ENCODE measurements around the gene ATP5MC3. TPM values are rescaled to one million over a fixed set of nuclear protein-coding genes. Genes with fewer than 3 reads are reported as not detected.

Gene ATP5MC3
- total RNA-seq, 2 donors from 2014 or later, result 261 to 296 TPM

DNA sequence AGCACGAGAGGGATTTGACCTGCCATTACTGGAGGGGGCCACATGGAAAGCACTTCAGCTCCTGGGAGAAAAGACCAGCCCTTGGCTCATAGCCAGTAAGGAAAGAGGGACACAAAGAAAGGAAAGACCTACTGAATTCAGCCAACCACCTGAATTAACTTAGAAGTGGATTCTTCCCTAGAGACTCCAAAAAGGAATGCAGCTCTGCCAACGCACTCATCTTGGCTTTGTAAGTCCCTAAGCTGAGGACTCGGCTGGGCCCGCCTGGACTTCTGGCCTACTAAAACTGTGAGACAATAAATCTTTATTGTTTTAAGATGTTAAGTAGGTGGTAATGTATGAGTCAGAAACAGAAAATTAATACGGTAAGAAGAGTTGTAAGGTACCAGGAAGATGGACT, 25.0 kb downstream of the ATP5MC3 start:
- no peak for DNase-seq
- no peaks in the 10 kb centered on the region for H3K27me3 Mint-ChIP-seq (ENCODE audit: insufficient read depth)
- Histone ChIP-seq H3K27me3 (ENCODE audit: control insufficient read depth, insufficient read depth, low read length, poor library complexity, severe bottlenecking) (no peaks in the 10 kb centered on the region), H3K4me1 (ENCODE audit: control insufficient read depth, insufficient read depth, low read length) (peaks cover 3% of the 10 kb centered on the region), H3K9ac (ENCODE audit: extremely low read depth, low read length, poor library complexity, severe bottlenecking) (no peak overlapping the region), H3K4me3 (ENCODE audit: low read length) (no peak overlapping the region), H3K27ac (ENCODE audit: low read depth, low read length) (no peak overlapping the region), H3K9me3 (ENCODE audit: control insufficient read depth, low read length) (no peaks in the 10 kb centered on the region), H3K36me3 (ENCODE audit: control insufficient read depth, insufficient read depth, low read length) (peaks cover 26% of the 10 kb centered on the region)
- TF ChIP-seq CTCF (conservative IDR thresholded peaks at IDR 0.05), result no peak
- peaks cover 24% of the 10 kb centered on the region for H3K36me3 Mint-ChIP-seq (ENCODE audit: low read depth)
- H3K9me3 Mint-ChIP-seq, result no peaks in the 10 kb centered on the region
- peaks cover 13% of the 10 kb centered on the region for H3K4me1 Mint-ChIP-seq
- no peak overlapping the region for H3K4me3 Mint-ChIP-seq
- WGBS, 2 experiments (ENCODE audit: insufficient coverage in 1 of 2, insufficient read length in 1 of 2), result 98 to 100% methylated on average over 1 to 5 of the region's 5 CpGs
- H3K27ac Mint-ChIP-seq, result no peak overlapping the region

- Mint-ChIP-seq H3K9me3 (no peaks in the 10 kb centered on the region), H3K27me3 (ENCODE audit: insufficient read depth) (no peaks in the 10 kb centered on the region), H3K4me3 (no peak overlapping the region), H3K4me1 (peaks cover 11% of the 10 kb centered on the region), H3K36me3 (ENCODE audit: low read depth) (peaks cover 25% of the 10 kb centered on the region), H3K27ac (no peak overlapping the region)
- Histone ChIP-seq H3K9me3 (ENCODE audit: control insufficient read depth, low read length) (no peaks in the 10 kb centered on the region), H3K4me3 (ENCODE audit: low read length) (no peak overlapping the region), H3K36me3 (ENCODE audit: control insufficient read depth, insufficient read depth, low read length) (peaks cover 31% of the 10 kb centered on the region), H3K9ac (ENCODE audit: extremely low read depth, low read length, poor library complexity, severe bottlenecking) (no peak overlapping the region), H3K4me1 (ENCODE audit: control insufficient read depth, insufficient read depth, low read length) (peaks cover 3% of the 10 kb centered on the region), H3K27ac (ENCODE audit: low read depth, low read length) (no peak overlapping the region), H3K27me3 (ENCODE audit: control insufficient read depth, insufficient read depth, low read length, poor library complexity, severe bottlenecking) (no peaks in the 10 kb centered on the region)
- TF ChIP-seq CTCF (conservative IDR thresholded peaks at IDR 0.05), result no peak
- DNase-seq, result no peak
These were observed 26.8 kb downstream of the ATP5MC3 start for GRCh38 chr2:175154661-175155082.

DNA sequence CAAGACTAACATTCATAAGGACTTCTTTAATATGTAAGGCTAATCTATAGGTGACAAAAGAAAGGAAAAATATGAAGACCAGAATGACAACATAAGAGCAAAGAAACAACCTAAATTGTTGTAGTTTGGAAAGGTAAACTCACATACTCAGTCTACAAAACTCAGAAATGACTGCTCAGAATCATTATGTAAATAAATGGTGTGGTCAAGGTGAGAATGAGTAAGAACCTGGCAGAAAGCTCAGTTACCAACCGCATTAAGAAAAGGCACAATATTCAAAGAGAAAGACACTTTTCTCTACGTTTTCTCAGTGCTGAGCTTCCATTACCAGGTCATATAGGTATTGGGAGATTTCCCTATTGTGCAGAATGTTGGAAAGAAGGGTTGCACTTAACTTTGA, 29.3 kb downstream of the ATP5MC3 start:
- Mint-ChIP-seq H3K9me3 (no peaks in the 10 kb centered on the region), H3K4me1 (peaks cover 27% of the 10 kb centered on the region), H3K4me3 (no peak overlapping the region), H3K36me3 (ENCODE audit: low read depth) (peaks cover 34% of the 10 kb centered on the region), H3K27ac (no peak overlapping the region), H3K27me3 (ENCODE audit: insufficient read depth) (no peaks in the 10 kb centered on the region)
- Histone ChIP-seq H3K9me3 (ENCODE audit: control insufficient read depth, low read length) (no peaks in the 10 kb centered on the region), H3K27ac (ENCODE audit: low read depth, low read length) (no peak overlapping the region), H3K27me3 (ENCODE audit: control insufficient read depth, insufficient read depth, low read length, poor library complexity, severe bottlenecking) (no peaks in the 10 kb centered on the region), H3K4me1 (ENCODE audit: control insufficient read depth, insufficient read depth, low read length) (peaks cover 3% of the 10 kb centered on the region), H3K36me3 (ENCODE audit: control insufficient read depth, insufficient read depth, low read length) (peaks cover 43% of the 10 kb centered on the region), H3K9ac (ENCODE audit: extremely low read depth, low read length, poor library complexity, severe bottlenecking) (no peak overlapping the region), H3K4me3 (ENCODE audit: low read length) (no peak overlapping the region)
- TF ChIP-seq CTCF (conservative IDR thresholded peaks at IDR 0.05), result no peak
- DNase-seq, result no peak
- WGBS, 2 experiments (ENCODE audit: insufficient coverage in 1 of 2, insufficient read length in 1 of 2), result 94 to 100% methylated on average over 2 of the region's 2 CpGs

All from endodermal cell (in vitro differentiated cells).